ENCODE results near the gene MOB3B. TPM values are rescaled to one million over a fixed set of nuclear protein-coding genes. Genes with fewer than 3 reads are reported as not detected.

Gene MOB3B
- polyA plus RNA-seq, 2 of the 4 experiments (the other 2 are of a cell fraction), result 6.0 to 6.4 TPM

DNA sequence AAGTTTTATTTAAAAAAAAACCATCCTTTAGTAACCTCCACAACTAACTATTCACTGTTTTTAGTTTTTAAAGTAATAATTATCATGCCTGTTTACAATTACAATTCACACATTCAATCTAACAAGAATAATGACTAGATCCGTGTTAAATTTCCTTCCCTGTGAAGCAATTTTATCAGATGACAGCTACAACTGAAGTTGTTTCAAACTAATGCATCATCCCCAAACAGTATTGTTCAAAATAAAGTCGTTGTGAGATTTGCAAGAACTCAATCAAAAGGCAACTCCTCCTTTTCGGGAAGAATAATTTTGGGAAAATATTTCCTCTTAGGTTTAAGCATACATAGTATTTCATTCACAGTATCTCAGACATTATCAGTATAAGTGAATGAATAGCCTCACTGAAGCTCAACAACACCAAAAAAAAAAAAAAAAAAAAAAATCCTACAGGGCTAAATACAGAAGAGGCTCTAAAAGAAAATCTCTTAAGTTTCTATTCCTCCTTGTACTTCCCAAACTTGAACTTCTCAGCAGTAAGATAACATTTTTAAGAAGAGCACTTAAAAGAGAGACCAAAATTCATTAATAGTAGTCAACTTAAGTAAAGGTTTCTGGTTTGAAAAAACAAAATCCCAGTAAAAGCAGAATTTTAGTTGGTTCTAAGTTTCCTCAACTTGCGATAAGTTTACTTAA lies 34.3 kb upstream of the MOB3B start:
- Histone ChIP-seq H3K4me2 (no peak overlapping the region), H3K9me3 (no peaks in the 10 kb centered on the region), H3K4me3 (no peak overlapping the region), H3K27ac (no peak overlapping the region), H3K4me1 (no peaks in the 10 kb centered on the region)
- FAIRE-seq (no peak), DNase-seq (ENCODE audit: low read depth in 1 of 2, low spot score in 1 of 2) (no peak), ATAC-seq (no peak)
- CTCF ChIA-PET, result interaction anchor here (1.1 to 2.1 kb wide), 2 partner anchors 231 to 316 kb away, joined by 3 to 7 read pairs; no protein-coding TSS in a partner anchor
- TF ChIP-seq EHMT2 (IDR thresholded peaks at IDR 0.05; ENCODE audit: low read depth), result no peak
- WGBS (ENCODE audit: missing lambda C conversion rate), result 80% methylated on average over 4 of the region's 4 CpGs
- POLR2A ChIA-PET, result interaction anchor here (0.6 kb wide), 1 partner anchor 186 kb away, joined by 4 read pairs; no protein-coding TSS in a partner anchor

DNA sequence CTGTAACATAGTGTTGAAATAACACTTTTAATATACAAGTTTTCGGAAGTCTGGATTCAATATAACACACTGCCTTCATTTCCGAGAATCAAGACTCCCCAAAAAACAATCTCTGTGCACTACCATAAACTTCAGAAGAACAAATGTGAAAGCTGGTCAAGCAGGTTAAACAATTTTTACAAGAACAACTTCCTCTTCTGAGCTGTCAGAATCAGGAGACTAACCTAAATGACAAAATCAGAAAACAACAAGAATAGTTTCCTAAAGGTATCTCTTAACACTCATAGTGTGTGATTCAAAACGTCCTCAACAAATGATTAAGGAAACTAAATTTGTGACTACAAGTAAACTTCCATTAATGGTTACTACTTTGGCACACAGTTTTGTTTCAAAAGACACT lies 32.1 kb upstream of the MOB3B start:
- Histone ChIP-seq H3K9me3 (no peaks in the 10 kb centered on the region), H3K27ac (no peak overlapping the region), H3K4me1 (no peaks in the 10 kb centered on the region), H3K4me2 (no peak overlapping the region), H3K4me3 (no peak overlapping the region)
- ChIA-PET CTCF (interaction anchor here (2.1 to 2.7 kb wide), 3 partner anchors 13 to 229 kb away, joined by 7 to 14 read pairs (median 8); no protein-coding TSS in a partner anchor), POLR2A (no interaction called here)
- DNase-seq (ENCODE audit: low read depth in 1 of 2, low spot score in 1 of 2) (no peak), FAIRE-seq (no peak), ATAC-seq (no peak)
- 72% methylated on average over 3 of the region's 3 CpGs for WGBS (ENCODE audit: missing lambda C conversion rate)
- TF ChIP-seq MYC (IDR thresholded peaks at IDR 0.05; ENCODE audit: borderline replicate concordance, low read length), result no peak
- TF ChIP-seq SMC3 (IDR thresholded peaks at IDR 0.05), result no peak
- TF ChIP-seq ZSCAN20 (CRISPR knock-in tag; IDR thresholded peaks at IDR 0.05), result no peak
- TF ChIP-seq GATA3 (IDR thresholded peaks at IDR 0.05; ENCODE audit: borderline replicate concordance), result no peak
- TF ChIP-seq ZFP36 (IDR thresholded peaks at IDR 0.05; ENCODE audit: borderline replicate concordance, partially characterized antibody), result no peak
- TF ChIP-seq HOXB5 (CRISPR knock-in tag; IDR thresholded peaks at IDR 0.05), result no peak
- TF ChIP-seq CBX8 (IDR thresholded peaks at IDR 0.05), result no peak
- no peak for TF ChIP-seq RFX5 (IDR thresholded peaks at IDR 0.05)
- no peak for TF ChIP-seq BHLHE40 (IDR thresholded peaks at IDR 0.05; ENCODE audit: low read depth, low read length)
- no peak for TF ChIP-seq RAD21 (conservative IDR thresholded peaks at IDR 0.05 in 1 of 2, IDR thresholded peaks at IDR 0.05 in 1 of 2)
- TF ChIP-seq, protein P1, sequence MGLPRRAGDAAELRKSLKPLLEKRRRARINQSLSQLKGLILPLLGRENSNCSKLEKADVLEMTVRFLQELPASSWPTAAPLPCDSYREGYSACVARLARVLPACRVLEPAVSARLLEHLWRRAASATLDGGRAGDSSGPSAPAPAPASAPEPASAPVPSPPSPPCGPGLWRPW (IDR thresholded peaks at IDR 0.05), result no peak

DNA sequence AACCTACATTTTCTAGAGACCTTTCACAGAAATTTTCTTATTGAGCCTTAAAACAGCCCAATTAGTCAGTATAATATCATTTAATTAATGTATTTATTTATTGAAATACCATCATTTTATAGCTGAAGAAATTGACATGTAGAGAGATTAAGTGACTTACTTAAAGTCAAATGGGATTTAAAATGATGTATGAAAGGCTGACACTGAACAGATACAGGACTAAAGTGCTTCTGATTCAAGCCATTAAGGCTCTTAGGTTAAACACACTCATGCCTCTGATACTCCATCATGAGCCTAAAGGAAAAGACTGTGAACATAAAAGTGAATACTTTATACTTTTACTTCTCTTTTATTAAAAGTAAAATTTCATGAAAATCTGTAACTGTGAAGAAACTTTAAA lies 30.8 kb upstream of the MOB3B start:
- CTCF ChIA-PET, result interaction anchor here (2.7 kb wide), 2 partner anchors 12 to 228 kb away, joined by 8 to 14 read pairs; no protein-coding TSS in a partner anchor
- POLR2A ChIA-PET, result no interaction called here
- H3K4me3 ChIP-seq, result no peak overlapping the region
- FAIRE-seq, result no peak
- H3K27ac ChIP-seq, result no peak overlapping the region
- ATAC-seq, result no peak
- DNase-seq (ENCODE audit: low read depth in 1 of 2, low spot score in 1 of 2), result no peak
- no peak overlapping the region for H3K4me2 ChIP-seq
- H3K4me1 ChIP-seq, result no peaks in the 10 kb centered on the region
- H3K9me3 ChIP-seq, result no peaks in the 10 kb centered on the region
- TF ChIP-seq, protein P2, sequence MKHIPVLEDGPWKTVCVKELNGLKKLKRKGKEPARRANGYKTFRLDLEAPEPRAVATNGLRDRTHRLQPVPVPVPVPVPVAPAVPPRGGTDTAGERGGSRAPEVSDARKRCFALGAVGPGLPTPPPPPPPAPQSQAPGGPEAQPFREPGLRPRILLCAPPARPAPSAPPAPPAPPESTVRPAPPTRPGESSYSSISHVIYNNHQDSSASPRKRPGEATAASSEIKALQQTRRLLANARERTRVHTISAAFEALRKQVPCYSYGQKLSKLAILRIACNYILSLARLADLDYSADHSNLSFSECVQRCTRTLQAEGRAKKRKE (CRISPR knock-in tag; IDR thresholded peaks at IDR 0.05; ENCODE audit: low read depth), result no peak
- no peak for TF ChIP-seq HOXB5 (CRISPR knock-in tag; IDR thresholded peaks at IDR 0.05)
- no peak for TF ChIP-seq KDM5A (IDR thresholded peaks at IDR 0.05)
- TF ChIP-seq NPAS2 (CRISPR knock-in tag; IDR thresholded peaks at IDR 0.05; ENCODE audit: borderline replicate concordance), result no peak
- TF ChIP-seq BHLHE40 (IDR thresholded peaks at IDR 0.05; ENCODE audit: low read depth, low read length), result no peak
- TF ChIP-seq, protein P1 (IDR thresholded peaks at IDR 0.05), result no peak
- TF ChIP-seq RCOR1 (IDR thresholded peaks at IDR 0.05; ENCODE audit: low read depth, low read length), result no peak
- TF ChIP-seq EP300 (IDR thresholded peaks at IDR 0.05), result no peak
- no peak for TF ChIP-seq NR3C1 (IDR thresholded peaks at IDR 0.05)
- no peak for TF ChIP-seq GATA3 (IDR thresholded peaks at IDR 0.05; ENCODE audit: borderline replicate concordance)
- TF ChIP-seq, protein P3, sequence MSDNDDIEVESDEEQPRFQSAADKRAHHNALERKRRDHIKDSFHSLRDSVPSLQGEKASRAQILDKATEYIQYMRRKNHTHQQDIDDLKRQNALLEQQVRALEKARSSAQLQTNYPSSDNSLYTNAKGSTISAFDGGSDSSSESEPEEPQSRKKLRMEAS (IDR thresholded peaks at IDR 0.05), result no peak
- TF ChIP-seq, protein P4, sequence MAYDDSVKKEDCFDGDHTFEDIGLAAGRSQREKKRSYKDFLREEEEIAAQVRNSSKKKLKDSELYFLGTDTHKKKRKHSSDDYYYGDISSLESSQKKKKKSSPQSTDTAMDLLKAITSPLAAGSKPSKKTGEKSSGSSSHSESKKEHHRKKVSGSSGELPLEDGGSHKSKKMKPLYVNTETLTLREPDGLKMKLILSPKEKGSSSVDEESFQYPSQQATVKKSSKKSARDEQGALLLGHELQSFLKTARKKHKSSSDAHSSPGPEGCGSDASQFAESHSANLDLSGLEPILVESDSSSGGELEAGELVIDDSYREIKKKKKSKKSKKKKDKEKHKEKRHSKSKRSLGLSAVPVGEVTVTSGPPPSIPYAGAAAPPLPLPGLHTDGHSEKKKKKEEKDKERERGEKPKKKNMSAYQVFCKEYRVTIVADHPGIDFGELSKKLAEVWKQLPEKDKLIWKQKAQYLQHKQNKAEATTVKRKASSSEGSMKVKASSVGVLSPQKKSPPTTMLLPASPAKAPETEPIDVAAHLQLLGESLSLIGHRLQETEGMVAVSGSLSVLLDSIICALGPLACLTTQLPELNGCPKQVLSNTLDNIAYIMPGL (CRISPR knock-in tag; IDR thresholded peaks at IDR 0.05; ENCODE audit: borderline replicate concordance), result no peak
- no peak for TF ChIP-seq POLR2A (IDR thresholded peaks at IDR 0.05; ENCODE audit: low read length)
- TF ChIP-seq, protein P5, sequence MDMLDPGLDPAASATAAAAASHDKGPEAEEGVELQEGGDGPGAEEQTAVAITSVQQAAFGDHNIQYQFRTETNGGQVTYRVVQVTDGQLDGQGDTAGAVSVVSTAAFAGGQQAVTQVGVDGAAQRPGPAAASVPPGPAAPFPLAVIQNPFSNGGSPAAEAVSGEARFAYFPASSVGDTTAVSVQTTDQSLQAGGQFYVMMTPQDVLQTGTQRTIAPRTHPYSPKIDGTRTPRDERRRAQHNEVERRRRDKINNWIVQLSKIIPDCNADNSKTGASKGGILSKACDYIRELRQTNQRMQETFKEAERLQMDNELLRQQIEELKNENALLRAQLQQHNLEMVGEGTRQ (IDR thresholded peaks at IDR 0.05), result no peak
- TF ChIP-seq JUNB (IDR thresholded peaks at IDR 0.05), result no peak
- no peak for TF ChIP-seq MYC (IDR thresholded peaks at IDR 0.05; ENCODE audit: borderline replicate concordance, low read length)
